ENCODE measurements around the gene NPAS1. TPM values are rescaled to one million over a fixed set of nuclear protein-coding genes. Genes with fewer than 3 reads are reported as not detected.

NPAS1 gene
- total and polyA plus RNA-seq, 2 of the 13 experiments (the other 11 are each of a cell fraction or from before 2014, with no cell fraction given) = 0.35 to 2.9 TPM

GRCh38 chr19:47047272-47047762, 27.7 kb downstream of the NPAS1 start (continued):
- TF ChIP-seq NFE2 (CRISPR knock-in tag; IDR thresholded peaks at IDR 0.05) (no peak), ZNF572 (CRISPR knock-in tag; IDR thresholded peaks at IDR 0.05) (0 out of 2 replicates have a peak, but pooled peaks have one; percentile 53), ZNF121 (CRISPR knock-in tag; IDR thresholded peaks at IDR 0.05) (peak; percentile 87), CEBPZ (IDR thresholded peaks at IDR 0.05; ENCODE audit: low read length) (no peak), ZUFSP (CRISPR knock-in tag; IDR thresholded peaks at IDR 0.05; ENCODE audit: borderline replicate concordance) (no peak), SYNCRIP (IDR thresholded peaks at IDR 0.05; ENCODE audit: insufficient read depth, low read depth, low read length) (no peak), ZNF414 (CRISPR knock-in tag; IDR thresholded peaks at IDR 0.05) (no peak), HNF4A (CRISPR knock-in tag; IDR thresholded peaks at IDR 0.05) (no peak), HDAC2 (CRISPR knock-in tag; IDR thresholded peaks at IDR 0.05) (no peak), ZSCAN31 (CRISPR knock-in tag; IDR thresholded peaks at IDR 0.05; ENCODE audit: low read depth) (no peak), JUND (CRISPR knock-in tag; IDR thresholded peaks at IDR 0.05) (no peak), ESRRA (CRISPR knock-in tag; IDR thresholded peaks at IDR 0.05; ENCODE audit: low read depth) (no peak), HNF1A (IDR thresholded peaks at IDR 0.05; ENCODE audit: low read depth) (no peak), HNF1A (CRISPR knock-in tag; IDR thresholded peaks at IDR 0.05; ENCODE audit: borderline replicate concordance) (no peak), ZNF564 (CRISPR knock-in tag; IDR thresholded peaks at IDR 0.05) (no peak), ZFAT (CRISPR knock-in tag; conservative IDR thresholded peaks at IDR 0.05) (no peak), MBNL3 (CRISPR knock-in tag; conservative IDR thresholded peaks at IDR 0.05) (no peak), DZIP1 (CRISPR knock-in tag; IDR thresholded peaks at IDR 0.05) (no peak)
